ENCODE data around the gene LSM14A. TPM values are rescaled to one million over a fixed set of nuclear protein-coding genes. Genes with fewer than 3 reads are reported as not detected.
"Not testable (repeated sequence)": the region's sequence is repeated elsewhere in the genome, so short reads cannot be mapped to it uniquely, and the experiment has no call there.

LSM14A gene
- total RNA-seq, 1 donor from 2014 or later: 107 TPM

GRCh38 chr19:34149873-34150272 lies 22.4 kb upstream of the LSM14A start:
- no peak for DNase-seq (ENCODE audit: low spot score in 2 of 2)

GRCh38 chr19:34150558-34150957 lies 21.7 kb upstream of the LSM14A start:
- H3K36me3 ChIP-seq: no peaks in the 10 kb centered on the region
- TF ChIP-seq, protein P1, sequence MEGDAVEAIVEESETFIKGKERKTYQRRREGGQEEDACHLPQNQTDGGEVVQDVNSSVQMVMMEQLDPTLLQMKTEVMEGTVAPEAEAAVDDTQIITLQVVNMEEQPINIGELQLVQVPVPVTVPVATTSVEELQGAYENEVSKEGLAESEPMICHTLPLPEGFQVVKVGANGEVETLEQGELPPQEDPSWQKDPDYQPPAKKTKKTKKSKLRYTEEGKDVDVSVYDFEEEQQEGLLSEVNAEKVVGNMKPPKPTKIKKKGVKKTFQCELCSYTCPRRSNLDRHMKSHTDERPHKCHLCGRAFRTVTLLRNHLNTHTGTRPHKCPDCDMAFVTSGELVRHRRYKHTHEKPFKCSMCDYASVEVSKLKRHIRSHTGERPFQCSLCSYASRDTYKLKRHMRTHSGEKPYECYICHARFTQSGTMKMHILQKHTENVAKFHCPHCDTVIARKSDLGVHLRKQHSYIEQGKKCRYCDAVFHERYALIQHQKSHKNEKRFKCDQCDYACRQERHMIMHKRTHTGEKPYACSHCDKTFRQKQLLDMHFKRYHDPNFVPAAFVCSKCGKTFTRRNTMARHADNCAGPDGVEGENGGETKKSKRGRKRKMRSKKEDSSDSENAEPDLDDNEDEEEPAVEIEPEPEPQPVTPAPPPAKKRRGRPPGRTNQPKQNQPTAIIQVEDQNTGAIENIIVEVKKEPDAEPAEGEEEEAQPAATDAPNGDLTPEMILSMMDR (IDR thresholded peaks at IDR 0.05): no peak
- H3K27me3 ChIP-seq: no peaks in the 10 kb centered on the region
- no peak for DNase-seq (ENCODE audit: low spot score in 2 of 2)
- no peak overlapping the region for H3K4me3 ChIP-seq
- H3K4me1 ChIP-seq: no peaks in the 10 kb centered on the region
- intact Hi-C loops (cut with DNase I): no loop called here
- H3K9me3 ChIP-seq: no peaks in the 10 kb centered on the region
- no peak overlapping the region for H3K27ac ChIP-seq

More at GRCh38 chr19:34149873-34150272, 22.4 kb upstream of the LSM14A start:
- Histone ChIP-seq H3K4me1 (no peaks in the 10 kb centered on the region), H3K27ac (no peak overlapping the region), H3K9me3 (no peaks in the 10 kb centered on the region), H3K36me3 (no peaks in the 10 kb centered on the region), H3K4me3 (no peak overlapping the region), H3K27me3 (no peaks in the 10 kb centered on the region)
- TF ChIP-seq, protein P1 (IDR thresholded peaks at IDR 0.05): no peak
- intact Hi-C loops (cut with DNase I): no loop called here

DNA sequence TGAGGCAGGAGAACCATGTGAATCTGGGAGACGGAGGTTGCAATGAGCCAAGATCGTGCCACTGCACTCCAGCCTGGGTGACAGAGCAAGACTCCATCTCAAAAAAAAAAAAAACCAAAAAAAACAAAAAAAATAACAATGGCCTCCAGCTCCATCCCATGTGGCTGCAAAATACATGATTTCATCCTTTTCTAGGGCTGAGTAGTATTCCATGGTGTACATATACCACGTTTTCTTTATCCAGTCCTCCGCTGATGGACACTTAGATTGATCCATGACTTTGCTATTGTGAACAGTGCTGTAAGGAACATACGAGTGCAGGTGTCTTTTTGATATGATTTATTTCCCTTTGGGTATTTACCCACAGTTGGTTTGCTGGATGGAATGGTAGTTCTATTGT lies 20.9 kb upstream of the LSM14A start:
- no peaks in the 10 kb centered on the region for H3K36me3 ChIP-seq
- no peak for DNase-seq (ENCODE audit: low spot score in 2 of 2)
- H3K4me1 ChIP-seq: no peaks in the 10 kb centered on the region
- no peak overlapping the region for H3K27ac ChIP-seq
- H3K4me3 ChIP-seq: no peak overlapping the region
- H3K27me3 ChIP-seq: no peaks in the 10 kb centered on the region
- H3K9me3 ChIP-seq: no peaks in the 10 kb centered on the region
- TF ChIP-seq, protein P1 (IDR thresholded peaks at IDR 0.05): no peak
- intact Hi-C loops (cut with DNase I): no loop called here

- H3K36me3 ChIP-seq: no peaks in the 10 kb centered on the region
- no peaks in the 10 kb centered on the region for H3K27me3 ChIP-seq
- intact Hi-C loops (cut with DNase I): no loop called here
- TF ChIP-seq, protein P1 (IDR thresholded peaks at IDR 0.05): no peak
- H3K4me3 ChIP-seq: no peak overlapping the region
- DNase-seq (ENCODE audit: low spot score in 2 of 2): no peak
- H3K4me1 ChIP-seq: no peaks in the 10 kb centered on the region
- no peak overlapping the region for H3K27ac ChIP-seq
- no peaks in the 10 kb centered on the region for H3K9me3 ChIP-seq
These were observed 17.9 kb upstream of the LSM14A start for GRCh38 chr19:34154401-34154800.

DNA sequence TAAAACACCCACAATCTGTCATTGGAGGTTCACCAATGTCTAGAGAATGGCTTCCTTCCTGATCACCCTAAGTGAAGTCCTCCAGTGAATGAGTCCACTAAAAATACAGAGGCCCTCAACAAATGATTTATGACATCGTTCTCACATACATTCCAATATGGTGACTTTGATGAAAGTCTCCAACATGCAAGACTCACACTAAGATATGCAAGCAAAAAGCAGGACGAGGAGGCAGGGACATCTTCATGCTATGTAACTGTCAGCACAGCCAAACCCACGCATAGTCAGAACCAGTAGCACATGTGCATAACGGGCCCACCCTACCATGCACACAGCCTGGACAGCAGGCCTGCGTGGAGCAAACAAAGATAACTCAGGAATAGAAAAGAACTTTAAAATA lies 16.6 kb upstream of the LSM14A start:
- H3K4me1 ChIP-seq: no peaks in the 10 kb centered on the region
- H3K36me3 ChIP-seq: no peaks in the 10 kb centered on the region
- TF ChIP-seq, protein P1 (IDR thresholded peaks at IDR 0.05): no peak
- intact Hi-C loops (cut with DNase I): no loop called here
- no peak for DNase-seq (ENCODE audit: low spot score in 2 of 2)
- H3K4me3 ChIP-seq: no peak overlapping the region
- no peak overlapping the region for H3K27ac ChIP-seq
- H3K27me3 ChIP-seq: no peaks in the 10 kb centered on the region
- no peaks in the 10 kb centered on the region for H3K9me3 ChIP-seq

GRCh38 chr19:34158966-34159365 lies 13.3 kb upstream of the LSM14A start:
- H3K9me3 ChIP-seq; H3K27me3 ChIP-seq; DNase-seq (ENCODE audit: low spot score in 2 of 2); H3K36me3 ChIP-seq; H3K4me1 ChIP-seq; H3K4me3 ChIP-seq; H3K27ac ChIP-seq; intact Hi-C loops (cut with DNase I): not testable (repeated sequence)

DNA sequence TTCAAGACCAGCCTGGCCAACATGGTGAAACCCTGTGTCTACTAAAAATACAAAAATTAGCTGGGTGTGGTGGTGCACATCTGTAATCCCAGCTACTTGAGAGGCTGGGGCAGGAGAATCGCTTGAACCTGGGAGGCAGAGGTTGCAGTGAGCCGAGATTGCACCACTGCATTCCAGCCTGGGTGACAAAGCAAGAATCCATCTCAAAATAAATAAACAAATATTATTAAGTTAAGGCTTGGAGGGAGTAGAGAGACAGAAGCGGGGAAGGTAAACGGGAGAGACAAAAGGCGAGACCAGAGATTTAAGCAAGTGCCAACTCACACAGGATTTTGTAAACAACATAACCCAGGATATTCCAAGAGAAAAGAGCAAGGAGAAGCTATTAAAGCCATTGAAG lies 12.8 kb upstream of the LSM14A start:
- intact Hi-C loops (cut with DNase I); DNase-seq (ENCODE audit: low spot score in 2 of 2); H3K27ac ChIP-seq; H3K4me1 ChIP-seq; H3K9me3 ChIP-seq; H3K4me3 ChIP-seq; H3K27me3 ChIP-seq; H3K36me3 ChIP-seq: not testable (repeated sequence)

DNA sequence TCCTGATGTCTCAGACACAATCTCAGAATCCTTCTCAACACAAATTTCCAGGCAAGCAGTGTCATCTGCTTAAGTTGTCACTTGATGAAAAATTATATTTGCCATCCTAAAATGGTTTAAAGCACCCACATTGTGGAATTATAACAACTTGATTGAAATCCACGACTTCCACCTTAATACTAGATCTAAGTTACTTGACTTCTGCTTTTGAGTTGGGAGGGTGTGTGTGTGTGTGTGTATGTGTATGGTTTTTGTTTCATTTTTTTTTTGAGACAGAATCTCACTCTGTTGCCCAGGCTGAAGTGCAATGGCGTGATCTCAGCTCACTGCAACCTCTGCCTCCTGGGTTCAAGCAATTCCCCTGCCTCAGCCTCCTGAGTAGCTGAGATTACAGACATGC lies 10.4 kb upstream of the LSM14A start:
- H3K9me3 ChIP-seq; H3K4me3 ChIP-seq; H3K4me1 ChIP-seq; DNase-seq (ENCODE audit: low spot score in 2 of 2); H3K27ac ChIP-seq; intact Hi-C loops (cut with DNase I); H3K27me3 ChIP-seq; H3K36me3 ChIP-seq: not testable (repeated sequence)

Measured in ascending aorta (tissue), 2 donors.